ENCODE data around the gene TTLL5.

DNA sequence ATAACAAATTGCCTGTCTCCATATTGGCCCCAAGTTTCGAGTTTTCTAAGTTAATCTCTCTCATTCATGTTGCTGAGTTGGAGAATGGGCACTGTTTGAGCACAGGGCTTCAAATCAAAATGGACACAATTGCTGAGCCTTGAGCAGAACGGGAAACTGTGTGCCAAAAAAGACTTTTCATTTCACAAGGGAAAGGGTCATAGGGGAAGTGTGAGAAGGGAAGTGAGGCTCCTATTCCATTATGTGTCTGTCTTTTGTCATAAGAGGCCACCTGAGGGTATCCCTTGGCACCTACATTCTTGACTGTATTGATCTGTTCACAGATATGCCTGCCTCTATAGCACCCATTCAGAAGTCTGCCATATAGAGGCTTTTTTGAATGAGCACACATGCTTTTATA, 59.1 kb downstream of the TTLL5 start:
- TF ChIP-seq, protein P1, sequence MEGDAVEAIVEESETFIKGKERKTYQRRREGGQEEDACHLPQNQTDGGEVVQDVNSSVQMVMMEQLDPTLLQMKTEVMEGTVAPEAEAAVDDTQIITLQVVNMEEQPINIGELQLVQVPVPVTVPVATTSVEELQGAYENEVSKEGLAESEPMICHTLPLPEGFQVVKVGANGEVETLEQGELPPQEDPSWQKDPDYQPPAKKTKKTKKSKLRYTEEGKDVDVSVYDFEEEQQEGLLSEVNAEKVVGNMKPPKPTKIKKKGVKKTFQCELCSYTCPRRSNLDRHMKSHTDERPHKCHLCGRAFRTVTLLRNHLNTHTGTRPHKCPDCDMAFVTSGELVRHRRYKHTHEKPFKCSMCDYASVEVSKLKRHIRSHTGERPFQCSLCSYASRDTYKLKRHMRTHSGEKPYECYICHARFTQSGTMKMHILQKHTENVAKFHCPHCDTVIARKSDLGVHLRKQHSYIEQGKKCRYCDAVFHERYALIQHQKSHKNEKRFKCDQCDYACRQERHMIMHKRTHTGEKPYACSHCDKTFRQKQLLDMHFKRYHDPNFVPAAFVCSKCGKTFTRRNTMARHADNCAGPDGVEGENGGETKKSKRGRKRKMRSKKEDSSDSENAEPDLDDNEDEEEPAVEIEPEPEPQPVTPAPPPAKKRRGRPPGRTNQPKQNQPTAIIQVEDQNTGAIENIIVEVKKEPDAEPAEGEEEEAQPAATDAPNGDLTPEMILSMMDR (IDR thresholded peaks at IDR 0.05) = no peak
- TF ChIP-seq POLR2A (IDR thresholded peaks at IDR 0.05) = no peak
